Muscle layer of colon (tissue), 2 donors: ENCODE measurements around the gene DIP2C.

Experiments used
- H3K27ac ChIP-seq: one replicate; pipeline ENCODE4 v1.7.0; 2013; ENCODE audit warnings: low read depth, mild to moderate bottlenecking, low read length, moderate library complexity
- H3K27me3 ChIP-seq, 2 donors: one replicate each; pipeline ENCODE4 v1.7.0; 2013; ENCODE audit warnings: low read length in 2 of 2, mild to moderate bottlenecking in 2 of 2; ENCODE audit not compliant: insufficient read depth in 2 of 2, control insufficient read depth in 1 of 2
- H3K36me3 ChIP-seq: one replicate; pipeline ENCODE4 v1.7.0; 2013; ENCODE audit warnings: mild to moderate bottlenecking, low read length; ENCODE audit not compliant: insufficient read depth
- H3K4me1 ChIP-seq: one replicate; pipeline ENCODE4 v1.7.0; 2013; ENCODE audit warnings: mild to moderate bottlenecking, low read length; ENCODE audit not compliant: insufficient read depth
- H3K4me3 ChIP-seq, 2 donors: one replicate each; pipeline ENCODE4 v1.7.0; 2013; ENCODE audit warnings: low read length in 2 of 2, low read depth in 1 of 2, mild to moderate bottlenecking in 1 of 2, moderate library complexity in 1 of 2
- H3K9ac ChIP-seq: one replicate; pipeline ENCODE4 v1.7.0; 2013; ENCODE audit warnings: low read length
- H3K9me3 ChIP-seq: one replicate; pipeline ENCODE4 v1.7.0; 2013; ENCODE audit warnings: mild to moderate bottlenecking, low read length
- donor health status: abdominal sarcoma.
- donor health status: Adenocarcinoma of cecum.

Gene DIP2C

GRCh38 chr10:525565-526315, 163.7 kb downstream of the DIP2C start:
- H3K27ac ChIP-seq, result no peak overlapping the region
- H3K4me1 ChIP-seq, result peaks cover 42% of the 10 kb centered on the region
- no peak overlapping the region for H3K4me3 ChIP-seq
- no peaks in the 10 kb centered on the region for H3K36me3 ChIP-seq
- H3K9me3 ChIP-seq, result no peaks in the 10 kb centered on the region
- no peaks in the 10 kb centered on the region for H3K27me3 ChIP-seq
- H3K9ac ChIP-seq, result no peak overlapping the region

GRCh38 chr10:523925-524324, 165.5 kb downstream of the DIP2C start:
- no peak overlapping the region for H3K27ac ChIP-seq
- no peaks in the 10 kb centered on the region for H3K36me3 ChIP-seq
- no peaks in the 10 kb centered on the region for H3K9me3 ChIP-seq

GRCh38 chr10:522350-522749, 167.1 kb downstream of the DIP2C start:
- Histone ChIP-seq H3K9me3 (no peaks in the 10 kb centered on the region), H3K27ac (no peak overlapping the region), H3K4me1 (peaks cover 36% of the 10 kb centered on the region), H3K27me3 (no peaks in the 10 kb centered on the region), H3K4me3 (no peak overlapping the region), H3K36me3 (no peaks in the 10 kb centered on the region), H3K9ac (no peak overlapping the region)

More at GRCh38 chr10:523925-524324, 165.5 kb downstream of the DIP2C start:
- H3K4me3 ChIP-seq, result no peak overlapping the region
- peaks cover 36% of the 10 kb centered on the region for H3K4me1 ChIP-seq
- H3K27me3 ChIP-seq, result no peaks in the 10 kb centered on the region
- H3K9ac ChIP-seq, result no peak overlapping the region

GRCh38 chr10:521261-522250, 167.9 kb downstream of the DIP2C start:
- Histone ChIP-seq H3K27ac (peak overlapping the region; percentile 49), H3K36me3 (no peaks in the 10 kb centered on the region), H3K9me3 (no peaks in the 10 kb centered on the region), H3K4me1 (peaks cover 36% of the 10 kb centered on the region), H3K4me3 (no peak overlapping the region), H3K9ac (peak overlapping the region; percentile 1), H3K27me3 (no peaks in the 10 kb centered on the region)

- H3K4me1 ChIP-seq, result peaks cover 35% of the 10 kb centered on the region
- H3K27me3 ChIP-seq, result no peaks in the 10 kb centered on the region
- H3K4me3 ChIP-seq, result no peak overlapping the region
- H3K9ac ChIP-seq, result no peak overlapping the region
- H3K27ac ChIP-seq, result peak overlapping the region; percentile 25
- no peaks in the 10 kb centered on the region for H3K36me3 ChIP-seq
- no peaks in the 10 kb centered on the region for H3K9me3 ChIP-seq
Observed at GRCh38 chr10:520402-520787, 169.1 kb downstream of the DIP2C start.

GRCh38 chr10:519716-520401, 169.6 kb downstream of the DIP2C start:
- H3K9ac ChIP-seq, result no peak overlapping the region
- H3K4me3 ChIP-seq, result no peak overlapping the region
- H3K36me3 ChIP-seq, result no peaks in the 10 kb centered on the region
- peaks cover 35% of the 10 kb centered on the region for H3K4me1 ChIP-seq
- H3K27me3 ChIP-seq, result no peaks in the 10 kb centered on the region
- peak overlapping the region; percentile 25 for H3K27ac ChIP-seq
- no peaks in the 10 kb centered on the region for H3K9me3 ChIP-seq

- Histone ChIP-seq H3K27ac (no peak overlapping the region), H3K4me3 (no peak overlapping the region), H3K27me3 (no peaks in the 10 kb centered on the region), H3K9me3 (no peaks in the 10 kb centered on the region), H3K36me3 (no peaks in the 10 kb centered on the region), H3K4me1 (peaks cover 41% of the 10 kb centered on the region), H3K9ac (no peak overlapping the region)
Observed at GRCh38 chr10:519055-519715, 170.3 kb downstream of the DIP2C start.

GRCh38 chr10:517872-518475, 171.5 kb downstream of the DIP2C start:
- Histone ChIP-seq H3K4me3 (no peak overlapping the region), H3K9me3 (no peaks in the 10 kb centered on the region), H3K4me1 (peaks cover 52% of the 10 kb centered on the region), H3K27ac (no peak overlapping the region), H3K27me3 (no peaks in the 10 kb centered on the region), H3K36me3 (no peaks in the 10 kb centered on the region), H3K9ac (no peak overlapping the region)

GRCh38 chr10:517241-517830, 172.1 kb downstream of the DIP2C start:
- H3K36me3 ChIP-seq, result no peaks in the 10 kb centered on the region

GRCh38 chr10:516764-517163, 172.7 kb downstream of the DIP2C start:
- H3K27ac ChIP-seq, result no peak overlapping the region
- H3K27me3 ChIP-seq, result no peaks in the 10 kb centered on the region
- no peak overlapping the region for H3K9ac ChIP-seq
- no peaks in the 10 kb centered on the region for H3K9me3 ChIP-seq
- H3K4me1 ChIP-seq, result peaks cover 50% of the 10 kb centered on the region
- H3K36me3 ChIP-seq, result no peaks in the 10 kb centered on the region
- no peak overlapping the region for H3K4me3 ChIP-seq

More at GRCh38 chr10:517241-517830, 172.1 kb downstream of the DIP2C start:
- Histone ChIP-seq H3K9me3 (no peaks in the 10 kb centered on the region), H3K27ac (peak overlapping the region; percentile 14), H3K27me3 (no peaks in the 10 kb centered on the region), H3K9ac (no peak overlapping the region), H3K4me1 (peaks cover 52% of the 10 kb centered on the region), H3K4me3 (no peak overlapping the region)
